Neural crest cell (in vitro differentiated cells): ENCODE measurements around the gene MTMR11. TPM values are rescaled to one million over a fixed set of nuclear protein-coding genes. Genes with fewer than 3 reads are reported as not detected.
"Not testable (repeated sequence)": the region's sequence is repeated elsewhere in the genome, so short reads cannot be mapped to it uniquely, and the experiment has no call there.

ENCODE experiments used
- DNase-seq: peaks from one replicate; pipeline ENCODE4 v3.0.0; 2021; ENCODE audit warnings: low read depth, mixed read lengths, low spot score
- H3K27ac Mint-ChIP-seq: one replicate; pipeline ENCODE4 v1.8.0; 2021; ENCODE audit warnings: mild to moderate bottlenecking, mixed read lengths; ENCODE audit not compliant: unreplicated experiment
- H3K27me3 Mint-ChIP-seq: 2 replicates; pipeline ENCODE4 v1.8.0; 2021; ENCODE audit warnings: low read depth, mild to moderate bottlenecking, mixed read lengths
- H3K36me3 Mint-ChIP-seq: 2 replicates; pipeline ENCODE4 v1.8.0; 2021; ENCODE audit warnings: low read depth, mild to moderate bottlenecking, mixed read lengths
- H3K4me1 Mint-ChIP-seq: 2 replicates; pipeline ENCODE4 v1.8.0; 2021; ENCODE audit warnings: mixed read lengths
- H3K4me3 Mint-ChIP-seq: one replicate; pipeline ENCODE4 v1.8.0; 2021; ENCODE audit warnings: mild to moderate bottlenecking, mixed read lengths
- H3K9me3 Mint-ChIP-seq: 2 replicates; pipeline ENCODE4 v1.8.0; 2021; ENCODE audit warnings: mixed read lengths
- CTCF ChIP-seq: fragments of 200-600 bp; sonication (generic); conservative IDR thresholded peaks from 2 replicates; pipeline ENCODE4 v1.5.0; 2021; ENCODE audit warnings: antibody characterized with exemption, mild to moderate bottlenecking
- total RNA-seq: library from RNA; stranded (reverse); gene quantifications from 2 replicates; pipeline ENCODE4 v1.2.1, GENCODE V29; 2021

Gene MTMR11
- total RNA-seq, 1 donor from 2014 or later: 4.5 TPM

GRCh38 chr1:149942885-149943284 is 6.2 kb upstream of the MTMR11 start:
- no peaks in the 10 kb centered on the region for H3K9me3 Mint-ChIP-seq
- no peaks in the 10 kb centered on the region for H3K27me3 Mint-ChIP-seq
- H3K36me3 Mint-ChIP-seq: peaks cover 3% of the 10 kb centered on the region
- DNase-seq: no peak
- no peak for TF ChIP-seq CTCF
- peaks cover 21% of the 10 kb centered on the region for H3K4me1 Mint-ChIP-seq
- H3K4me3 Mint-ChIP-seq: no peak overlapping the region
- H3K27ac Mint-ChIP-seq: peak overlapping the region; percentile 83

- H3K9me3 Mint-ChIP-seq: no peaks in the 10 kb centered on the region
- no peaks in the 10 kb centered on the region for H3K27me3 Mint-ChIP-seq
- peak; percentile 45 for TF ChIP-seq CTCF
- peak overlapping the region; percentile 78 for H3K27ac Mint-ChIP-seq
- peaks cover 28% of the 10 kb centered on the region for H3K4me1 Mint-ChIP-seq
- H3K36me3 Mint-ChIP-seq: peaks cover 3% of the 10 kb centered on the region
- peak; percentile 41 for DNase-seq
- H3K4me3 Mint-ChIP-seq: peak overlapping the region; percentile 23
These were observed 5.5 kb upstream of the MTMR11 start for GRCh38 chr1:149942207-149942606.

- no peaks in the 10 kb centered on the region for H3K9me3 Mint-ChIP-seq
- DNase-seq: no peak
- no peaks in the 10 kb centered on the region for H3K27me3 Mint-ChIP-seq
- peaks cover 45% of the 10 kb centered on the region for H3K4me1 Mint-ChIP-seq
- H3K36me3 Mint-ChIP-seq: peaks cover 3% of the 10 kb centered on the region
- no peak overlapping the region for H3K27ac Mint-ChIP-seq
- H3K4me3 Mint-ChIP-seq: peak overlapping the region; percentile 23
- TF ChIP-seq CTCF: no peak
These were observed 3.7 kb upstream of the MTMR11 start for GRCh38 chr1:149940427-149940826.

GRCh38 chr1:149938668-149939003 is 2.0 kb upstream of the MTMR11 start:
- H3K4me3 Mint-ChIP-seq: peak overlapping the region; percentile 79
- not testable (repeated sequence) for H3K36me3 Mint-ChIP-seq, H3K27me3 Mint-ChIP-seq, H3K9me3 Mint-ChIP-seq, H3K27ac Mint-ChIP-seq, DNase-seq
- peaks cover 42% of the 10 kb centered on the region for H3K4me1 Mint-ChIP-seq

GRCh38 chr1:149937759-149938158 is 1.1 kb upstream of the MTMR11 start:
- no peak for DNase-seq
- TF ChIP-seq CTCF: no peak
- Mint-ChIP-seq H3K4me1 (peaks cover 42% of the 10 kb centered on the region), H3K36me3 (no peaks in the 10 kb centered on the region), H3K4me3 (peak overlapping the region; percentile 85), H3K27ac (no peak overlapping the region), H3K9me3 (no peaks in the 10 kb centered on the region), H3K27me3 (no peaks in the 10 kb centered on the region)

GRCh38 chr1:149936992-149937705 is 470 bp upstream of the MTMR11 start:
- peak overlapping the region; percentile 57 for H3K27ac Mint-ChIP-seq
- H3K4me3 Mint-ChIP-seq: peak overlapping the region; percentile 85
- H3K9me3 Mint-ChIP-seq: no peaks in the 10 kb centered on the region
- H3K4me1 Mint-ChIP-seq: peaks cover 39% of the 10 kb centered on the region
- H3K36me3 Mint-ChIP-seq: no peaks in the 10 kb centered on the region
- TF ChIP-seq CTCF: no peak
- DNase-seq: no peak
- H3K27me3 Mint-ChIP-seq: no peaks in the 10 kb centered on the region
